HG03520 (cell line): Measurements from ENCODE around the gene LRRC47.

Experiments
- ATAC-seq: cut with Tn5 transposase; IDR thresholded peaks from one replicate; pipeline ENCODE4 v1.9.1; 2021; ENCODE audit warnings: mild to moderate bottlenecking, moderate library complexity; ENCODE audit not compliant: unreplicated experiment

Gene LRRC47

GRCh38 chr1:3787349-3787715, 9.0 kb downstream of the LRRC47 start:
- no peak for ATAC-seq

GRCh38 chr1:3786468-3787348, 9.6 kb downstream of the LRRC47 start:
- no peak for ATAC-seq

DNA sequence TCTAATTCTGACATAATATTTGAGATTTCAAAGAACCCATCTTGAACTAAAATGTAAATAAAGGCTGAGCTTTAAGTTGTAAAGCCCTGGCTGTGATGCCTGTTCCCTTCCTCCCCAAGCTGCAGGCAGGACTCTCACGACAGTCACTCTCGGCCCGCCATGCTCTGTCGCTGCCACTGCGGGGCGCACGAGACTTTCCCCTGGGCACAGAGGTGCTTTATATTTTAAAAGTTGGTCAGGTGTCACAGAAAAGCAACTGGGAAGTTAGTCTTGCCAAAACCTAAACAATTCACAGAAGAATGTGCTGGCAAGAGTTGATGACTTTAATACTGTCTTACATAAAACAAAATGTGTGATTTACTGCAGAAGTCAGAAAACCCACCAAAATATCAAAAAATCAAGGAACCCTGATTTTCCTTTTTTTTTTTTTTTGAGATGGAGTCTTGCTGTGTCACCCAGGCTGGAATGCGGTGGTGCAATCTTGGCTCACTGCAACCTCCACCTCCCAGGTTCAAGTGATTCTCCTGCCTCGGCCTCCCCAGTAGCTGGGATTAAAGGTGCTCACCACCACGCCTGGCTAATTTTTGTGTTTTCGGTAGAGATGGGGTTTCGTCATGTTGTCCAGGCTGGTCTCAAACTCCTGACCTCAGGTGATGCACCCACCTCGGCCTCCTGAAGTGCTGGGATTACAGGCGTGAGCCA, 10.7 kb downstream of the LRRC47 start:
- ATAC-seq = no peak

- no peak for ATAC-seq
Measured at GRCh38 chr1:3785045-3785444, 11.3 kb downstream of the LRRC47 start.

DNA sequence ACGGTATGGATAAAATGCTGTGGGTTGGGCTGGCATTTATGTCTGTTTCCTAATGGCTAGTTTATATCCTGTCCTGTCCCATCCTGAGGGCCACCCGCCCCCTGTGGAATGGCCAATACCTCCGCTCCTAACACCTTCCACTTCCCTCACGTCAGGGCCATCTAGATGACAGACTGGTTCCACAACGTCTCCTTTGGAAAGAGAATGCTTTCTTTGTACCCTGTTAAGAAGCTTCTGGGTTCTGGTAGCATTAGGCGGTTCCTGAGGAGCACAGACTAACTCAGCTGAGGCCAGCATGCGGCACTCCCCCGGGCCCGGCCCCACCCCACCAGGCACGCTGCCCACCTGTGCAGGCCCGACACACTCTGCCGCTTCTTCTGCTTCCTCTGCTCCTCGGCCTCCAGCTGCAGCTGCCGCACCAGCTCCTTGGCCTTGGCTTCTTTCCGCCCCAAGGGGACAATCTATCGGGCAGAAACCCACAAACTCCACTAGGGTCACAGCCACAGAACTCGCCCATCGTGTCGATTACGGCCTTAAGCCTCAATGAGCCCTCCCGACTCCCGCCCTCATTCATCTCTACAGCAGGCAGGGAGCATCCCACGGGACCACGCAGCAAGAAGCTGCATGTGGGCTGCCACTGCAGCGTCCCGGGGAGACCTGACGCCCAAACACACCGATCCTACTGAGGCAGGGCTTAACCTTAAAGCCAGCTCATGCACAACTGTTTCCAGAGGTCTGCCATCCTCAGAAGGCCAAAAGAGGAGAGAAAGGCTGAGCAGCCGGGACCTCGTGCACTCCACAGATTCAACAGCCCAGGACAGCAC, 12.4 kb downstream of the LRRC47 start:
- ATAC-seq = no peak

DNA sequence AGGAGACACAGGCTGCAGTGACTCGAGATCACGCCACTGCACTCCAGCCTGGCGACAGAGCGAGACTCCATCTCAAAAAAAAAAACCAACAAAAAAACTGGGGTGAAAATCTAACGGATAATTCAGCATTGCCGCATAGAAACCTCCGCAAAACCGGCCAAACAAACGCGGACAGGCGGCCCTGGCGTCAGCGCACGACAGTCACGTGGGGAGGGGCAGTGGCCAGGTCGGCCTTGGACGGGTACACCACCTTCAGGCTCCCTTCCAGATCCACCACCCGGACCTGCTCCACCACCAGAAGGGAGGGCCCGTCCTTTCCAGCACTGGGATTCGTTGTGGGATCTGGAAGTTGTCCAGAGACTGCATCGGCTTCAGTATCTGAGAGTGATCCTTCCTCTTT, 15.4 kb downstream of the LRRC47 start:
- ATAC-seq = no peak

- ATAC-seq = no peak
Measured at GRCh38 chr1:3779912-3780416, 16.3 kb downstream of the LRRC47 start.

GRCh38 chr1:3779265-3779911, 16.9 kb downstream of the LRRC47 start:
- ATAC-seq = no peak

DNA sequence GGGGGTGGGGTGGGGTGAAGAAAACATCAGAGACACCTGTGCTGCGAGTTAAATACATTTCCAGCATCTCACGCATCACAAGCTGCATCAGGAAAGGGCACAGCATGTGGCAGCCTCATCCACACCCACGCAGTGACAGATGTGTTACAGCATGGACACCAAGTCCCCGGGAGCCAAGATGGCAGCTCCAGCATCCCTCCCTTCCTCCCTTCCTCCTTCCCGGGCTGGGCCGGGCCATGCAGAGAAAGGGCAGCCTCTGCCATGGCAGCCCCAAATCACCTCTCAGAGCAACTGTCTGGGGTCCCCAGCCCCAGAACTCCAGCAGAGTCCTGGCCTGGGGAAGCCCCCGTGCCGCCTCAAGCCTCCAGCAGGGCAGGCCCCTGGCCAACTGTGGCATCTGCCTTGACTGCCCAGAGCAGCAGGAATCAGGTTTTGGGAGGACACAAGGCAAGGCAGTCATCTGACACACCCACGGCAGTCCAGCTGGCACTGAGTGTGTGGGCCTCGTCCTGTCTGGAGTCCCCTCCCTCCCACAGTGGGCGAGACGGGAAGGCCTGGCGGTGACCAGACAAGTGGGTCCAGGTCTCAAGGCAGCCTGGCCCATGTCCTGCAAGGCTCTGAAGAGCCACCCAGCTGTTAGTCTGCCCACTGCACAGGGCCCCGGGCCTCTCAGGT, 17.6 kb downstream of the LRRC47 start:
- ATAC-seq = no peak

- no peak for ATAC-seq
Measured at GRCh38 chr1:3777647-3778589, 18.4 kb downstream of the LRRC47 start.

DNA sequence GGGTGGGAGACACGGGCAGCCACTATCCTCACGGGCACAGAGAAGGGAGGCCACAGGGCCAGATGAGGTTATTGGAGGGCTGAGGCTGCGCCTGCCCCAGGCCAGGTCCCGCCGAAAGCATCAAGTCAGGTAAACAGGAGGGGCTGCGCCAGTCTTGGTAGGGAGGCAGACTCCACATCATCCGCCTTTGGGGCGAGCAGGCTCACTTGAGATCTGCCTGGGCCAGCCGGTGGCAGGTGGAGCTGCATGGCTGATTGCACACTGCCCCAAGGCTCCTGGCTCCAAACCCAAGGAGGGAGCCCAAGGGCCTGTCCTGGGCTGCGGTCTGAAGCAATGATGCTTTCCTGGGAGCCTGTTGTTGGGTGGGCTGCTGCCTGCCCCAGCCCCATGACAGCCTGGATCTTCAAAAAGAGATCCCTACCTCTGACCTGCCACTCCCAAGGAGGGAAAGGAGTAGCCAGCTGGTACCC, 19.2 kb downstream of the LRRC47 start:
- ATAC-seq = no peak

- no peak for ATAC-seq
Measured at GRCh38 chr1:3776231-3776961, 19.9 kb downstream of the LRRC47 start.

DNA sequence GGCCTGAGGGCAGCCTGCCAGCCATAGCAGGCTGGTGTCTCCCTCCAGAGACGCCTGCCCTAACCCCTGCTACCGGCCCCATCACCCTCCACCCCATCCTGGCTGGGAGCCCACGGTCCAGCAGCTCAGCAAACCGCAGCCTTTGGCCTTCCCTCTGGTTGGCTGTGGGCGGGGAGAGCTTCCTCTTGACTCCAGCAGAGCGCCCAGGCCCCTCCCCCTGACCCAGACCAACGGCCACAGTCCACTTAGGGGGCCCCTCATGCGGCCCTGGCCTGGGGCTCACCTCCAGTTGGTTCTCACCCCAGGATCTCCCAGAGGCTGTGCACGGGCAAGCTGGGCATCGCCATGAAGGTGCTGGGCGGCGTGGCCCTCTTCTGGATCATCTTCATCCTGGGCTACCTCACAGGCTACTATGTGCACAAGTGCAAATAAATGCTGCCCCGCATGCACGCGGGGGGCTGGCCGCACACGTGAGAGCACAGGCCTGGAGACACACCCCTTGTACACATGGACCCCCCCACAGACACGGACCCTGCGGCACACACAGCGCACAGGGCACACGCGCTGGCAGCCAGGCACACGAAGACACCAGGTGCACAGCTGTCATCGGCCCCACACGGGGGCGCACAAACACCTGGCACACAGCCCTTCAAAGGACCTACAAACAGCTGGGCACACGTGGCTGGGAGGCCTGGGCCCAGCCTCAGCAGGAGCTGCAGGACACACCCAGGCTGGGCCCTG, 20.6 kb downstream of the LRRC47 start:
- ATAC-seq = no peak

GRCh38 chr1:3774946-3775489, 21.3 kb downstream of the LRRC47 start:
- ATAC-seq = no peak

GRCh38 chr1:3774276-3774945, 21.9 kb downstream of the LRRC47 start:
- ATAC-seq = no peak

DNA sequence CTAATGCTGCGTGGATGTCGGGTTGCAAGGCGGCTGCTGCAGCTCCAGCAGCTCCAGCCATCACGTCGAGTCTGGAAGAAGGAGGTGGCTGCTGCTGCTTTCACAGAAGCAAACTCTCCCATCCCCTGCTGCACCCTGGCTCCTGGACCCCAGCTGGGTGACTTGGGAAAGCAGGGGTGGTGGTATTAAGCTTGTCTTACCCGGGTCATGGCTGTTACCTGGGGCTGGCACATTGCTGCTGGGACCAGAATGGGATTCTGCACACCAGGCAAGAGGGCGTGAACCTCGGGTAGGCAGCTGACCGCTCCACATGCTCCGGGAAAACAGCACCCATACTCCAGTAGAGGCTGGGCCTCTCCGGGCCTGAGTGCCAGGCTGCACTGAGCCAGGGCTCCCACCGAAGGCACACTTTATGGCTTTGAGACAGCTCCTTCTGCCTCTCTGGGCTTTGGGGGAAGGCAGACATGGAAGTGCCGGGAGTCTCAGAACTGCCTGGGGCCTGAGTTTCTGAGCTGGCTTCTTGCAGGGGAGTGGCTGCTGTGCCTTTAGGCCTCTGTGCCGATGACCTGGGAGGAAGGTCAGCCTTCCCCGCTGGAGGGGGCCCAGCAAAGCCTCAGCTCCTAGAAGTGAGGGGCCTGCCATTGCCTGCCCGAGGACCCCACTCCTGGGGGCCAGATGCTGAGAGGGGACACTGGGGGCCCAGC, 22.6 kb downstream of the LRRC47 start:
- ATAC-seq = no peak
